ENCODE results near the gene RPL26.

Gene RPL26

DNA sequence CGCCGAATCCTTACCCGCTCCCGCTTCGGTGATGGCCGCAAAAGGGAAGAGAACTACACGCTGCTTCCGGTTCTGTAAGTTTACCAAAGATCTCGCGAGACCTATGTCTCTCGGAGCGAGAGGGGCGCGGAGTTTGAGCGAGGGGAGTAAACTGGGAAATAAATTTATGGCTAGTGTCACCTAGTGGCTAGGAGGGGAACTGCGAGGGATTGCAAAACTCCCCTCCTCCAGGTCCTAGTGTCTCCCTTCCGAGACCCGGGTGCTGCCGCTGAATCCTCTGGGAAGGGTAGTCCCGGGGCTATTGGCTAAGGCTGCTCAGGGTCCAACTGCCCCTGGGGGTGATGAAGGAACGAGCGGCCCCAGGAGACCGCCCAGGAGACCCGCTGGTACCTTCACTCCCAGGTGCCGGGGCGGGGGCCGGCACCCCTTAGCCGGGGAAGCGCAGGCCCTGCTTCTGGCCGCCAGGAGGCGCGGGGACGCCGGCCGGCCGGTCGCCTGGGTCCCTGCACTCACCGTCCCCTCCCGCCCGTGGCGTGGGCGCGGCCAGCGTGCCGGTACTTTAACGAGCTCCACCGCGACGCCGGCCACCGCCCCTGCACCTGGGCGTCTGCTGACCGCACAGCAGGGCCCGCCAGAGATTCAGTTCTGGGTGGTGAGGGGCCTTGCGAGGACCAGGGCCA, at the start of gene RPL26:
RPL26 (minus strand) TSS at position 51 of the 680 bp plus-strand sequence. CDS start 883 bp downstream, outside the sequence.
- Histone ChIP-seq H3K9ac (ENCODE audit: low read length) (peak within 1 kb of the TSS; percentile 98), H3K27me3 (ENCODE audit: control insufficient read depth, insufficient read depth, low read length) (no peaks in the 10 kb centered on the region), H3K9me3 (ENCODE audit: control insufficient read depth, low read depth, low read length) (no peaks in the 10 kb centered on the region), H3K4me3 (ENCODE audit: low read length) (peak within 1 kb of the TSS; percentile 81), H3K27ac (ENCODE audit: low read length) (peak within 1 kb of the TSS; percentile 84), H3K36me3 (ENCODE audit: control insufficient read depth, low read depth, low read length) (peaks cover 38% of the 10 kb centered on the region), H3K4me1 (ENCODE audit: control insufficient read depth, low read depth, low read length) (peaks cover 4% of the 10 kb centered on the region)

DNA sequence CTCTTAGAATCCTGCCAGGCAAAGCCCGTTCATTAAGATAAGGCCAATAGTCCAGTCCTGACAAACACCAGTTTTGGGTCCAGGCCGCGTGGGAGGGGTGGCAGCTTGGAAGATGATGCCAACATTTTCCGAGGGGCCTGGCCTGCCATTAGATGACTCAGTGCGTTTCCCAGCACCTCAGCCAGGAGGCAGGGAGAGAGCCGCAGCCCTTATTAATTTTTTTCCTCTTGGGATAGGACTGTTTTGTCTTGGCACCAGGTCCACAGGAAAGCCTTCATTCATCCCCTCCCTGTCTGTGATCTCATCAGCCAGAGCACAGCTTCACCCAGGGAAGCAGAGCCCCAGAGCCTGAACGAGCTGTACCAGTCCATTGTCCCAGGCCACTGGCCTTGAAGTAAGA, 48.0 kb upstream of the RPL26 start:
- Histone ChIP-seq H3K4me3 (ENCODE audit: low read length) (no peak overlapping the region), H3K27ac (ENCODE audit: low read length) (no peak overlapping the region), H3K27me3 (ENCODE audit: control insufficient read depth, insufficient read depth, low read length) (no peaks in the 10 kb centered on the region), H3K4me1 (ENCODE audit: control insufficient read depth, low read depth, low read length) (no peaks in the 10 kb centered on the region), H3K9me3 (ENCODE audit: control insufficient read depth, low read depth, low read length) (no peaks in the 10 kb centered on the region), H3K9ac (ENCODE audit: low read length) (no peak overlapping the region), H3K36me3 (ENCODE audit: control insufficient read depth, low read depth, low read length) (no peaks in the 10 kb centered on the region)

DNA sequence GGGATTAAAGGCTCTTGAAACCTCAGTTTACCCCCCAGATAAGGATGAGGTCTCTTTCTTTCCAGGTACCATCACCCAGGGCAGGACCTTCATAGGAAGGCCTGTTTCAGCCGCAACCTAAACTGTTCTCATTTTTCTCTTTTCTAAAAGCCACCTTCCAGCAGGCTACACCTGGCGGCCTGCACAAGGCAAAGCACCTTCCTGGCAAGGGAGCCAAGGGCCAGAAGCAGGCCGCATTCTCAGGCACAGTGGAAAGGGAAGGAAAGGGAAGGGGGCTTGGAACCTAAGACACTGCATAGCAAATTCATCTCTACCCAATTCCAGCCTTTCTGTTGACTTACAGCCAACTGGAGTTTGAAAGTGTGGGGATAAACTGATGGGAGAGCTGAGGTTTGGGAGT, 43.8 kb upstream of the RPL26 start:
- Histone ChIP-seq H3K9me3 (ENCODE audit: control insufficient read depth, low read depth, low read length) (no peaks in the 10 kb centered on the region), H3K4me3 (ENCODE audit: low read length) (no peak overlapping the region), H3K36me3 (ENCODE audit: control insufficient read depth, low read depth, low read length) (no peaks in the 10 kb centered on the region), H3K27ac (ENCODE audit: low read length) (no peak overlapping the region), H3K9ac (ENCODE audit: low read length) (no peak overlapping the region), H3K4me1 (ENCODE audit: control insufficient read depth, low read depth, low read length) (no peaks in the 10 kb centered on the region), H3K27me3 (ENCODE audit: control insufficient read depth, insufficient read depth, low read length) (no peaks in the 10 kb centered on the region)

DNA sequence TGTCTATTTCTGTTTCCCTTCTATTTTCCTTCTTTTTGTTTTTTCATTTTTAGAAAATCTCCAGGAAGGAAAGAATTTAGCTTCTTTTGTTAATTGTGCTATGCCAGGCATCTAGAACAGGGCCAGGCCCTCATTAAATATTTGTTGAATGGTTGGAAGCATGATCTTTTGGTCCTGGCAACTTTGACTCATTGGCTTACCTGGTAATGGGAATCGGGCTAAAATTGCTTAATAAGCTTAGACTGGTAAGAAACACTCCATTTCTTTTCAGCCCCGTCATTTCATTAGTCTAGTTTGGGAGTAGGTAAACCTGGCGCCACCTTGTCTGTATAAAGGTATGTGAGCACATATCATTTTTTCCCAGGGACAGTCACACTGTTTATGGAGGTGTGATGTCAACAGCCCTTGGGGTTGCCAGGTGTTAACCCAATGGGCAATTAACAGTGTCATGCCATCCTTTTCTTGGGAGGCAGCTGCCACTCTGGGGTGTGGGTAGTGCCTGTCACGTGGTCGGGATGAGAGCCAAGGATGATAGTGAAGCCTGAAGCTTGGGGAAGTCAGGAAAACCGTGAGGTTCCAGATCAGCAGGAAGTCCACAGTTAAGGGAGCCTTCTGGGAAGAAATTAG, 43.2 kb upstream of the RPL26 start:
- Histone ChIP-seq H3K9ac (ENCODE audit: low read length) (no peak overlapping the region), H3K36me3 (ENCODE audit: control insufficient read depth, low read depth, low read length) (no peaks in the 10 kb centered on the region), H3K9me3 (ENCODE audit: control insufficient read depth, low read depth, low read length) (no peaks in the 10 kb centered on the region), H3K27me3 (ENCODE audit: control insufficient read depth, insufficient read depth, low read length) (no peaks in the 10 kb centered on the region), H3K4me3 (ENCODE audit: low read length) (no peak overlapping the region), H3K27ac (ENCODE audit: low read length) (no peak overlapping the region), H3K4me1 (ENCODE audit: control insufficient read depth, low read depth, low read length) (no peaks in the 10 kb centered on the region)

DNA sequence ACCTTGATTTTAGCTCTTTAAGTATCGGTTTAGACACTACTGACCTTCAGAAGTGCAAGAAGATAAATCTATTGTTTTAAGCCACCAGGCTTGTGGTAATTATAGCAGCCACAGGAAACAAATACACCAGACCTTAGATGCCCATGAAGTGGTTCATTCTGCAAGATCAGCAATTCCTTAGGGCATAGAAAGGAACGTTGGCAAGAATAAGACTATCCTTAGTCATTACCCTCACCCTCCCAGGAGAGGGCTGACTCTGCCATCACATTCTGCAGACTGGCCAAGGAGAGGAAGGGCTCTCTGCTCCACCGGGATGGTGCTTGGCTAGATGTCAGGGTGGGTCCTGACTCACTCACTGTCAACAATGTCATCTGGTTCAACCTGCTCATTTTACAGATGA, 38.6 kb upstream of the RPL26 start:
- no peak overlapping the region for H3K27ac ChIP-seq (ENCODE audit: low read length)
- no peak overlapping the region for H3K9ac ChIP-seq (ENCODE audit: low read length)
- H3K27me3 ChIP-seq (ENCODE audit: control insufficient read depth, insufficient read depth, low read length) = no peaks in the 10 kb centered on the region
- H3K36me3 ChIP-seq (ENCODE audit: control insufficient read depth, low read depth, low read length) = no peaks in the 10 kb centered on the region
- no peaks in the 10 kb centered on the region for H3K4me1 ChIP-seq (ENCODE audit: control insufficient read depth, low read depth, low read length)
- no peaks in the 10 kb centered on the region for H3K9me3 ChIP-seq (ENCODE audit: control insufficient read depth, low read depth, low read length)
- H3K4me3 ChIP-seq (ENCODE audit: low read length) = no peak overlapping the region

DNA sequence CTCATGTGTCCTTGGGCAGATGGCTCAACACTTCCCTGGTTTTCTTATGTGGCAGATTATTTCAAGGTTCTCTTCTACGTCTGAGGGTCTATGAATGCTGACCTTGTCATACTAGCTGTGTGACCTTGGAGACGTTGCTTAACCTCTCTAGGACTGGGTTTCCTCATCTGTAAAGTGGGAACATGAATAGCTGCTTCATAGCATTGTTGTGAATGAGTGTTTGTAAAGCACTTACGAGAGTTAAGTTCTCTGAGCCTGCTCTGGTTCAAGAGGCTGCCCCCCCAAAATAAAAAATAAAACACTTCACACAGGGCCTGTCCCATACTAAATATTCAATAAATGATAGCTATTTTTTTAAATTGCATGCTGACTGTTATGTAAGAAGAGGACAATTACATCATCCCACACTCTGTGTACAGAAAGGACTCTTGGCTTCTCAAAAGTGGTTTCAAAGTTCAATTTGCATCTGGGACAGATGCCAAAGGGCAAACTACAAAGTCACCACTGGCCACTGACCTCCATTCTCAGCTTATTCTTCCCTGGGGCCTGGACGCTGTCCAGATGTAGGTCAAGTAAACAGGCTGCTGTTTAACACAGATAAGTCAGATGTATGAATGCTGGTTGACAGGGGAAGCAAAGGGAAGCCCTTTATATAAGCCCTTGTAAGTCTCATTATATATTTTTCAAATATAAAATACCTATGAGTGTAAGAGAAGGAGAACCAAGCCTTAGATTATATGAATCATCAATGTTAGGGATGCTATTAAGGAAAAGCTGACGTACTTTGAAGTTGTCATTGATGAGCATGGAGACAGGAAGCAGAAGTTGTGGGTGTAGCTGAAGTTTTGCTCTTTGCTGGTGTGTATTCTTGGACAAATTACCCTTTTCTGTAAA, 37.3 kb upstream of the RPL26 start:
- no peaks in the 10 kb centered on the region for H3K4me1 ChIP-seq (ENCODE audit: control insufficient read depth, low read depth, low read length)

DNA sequence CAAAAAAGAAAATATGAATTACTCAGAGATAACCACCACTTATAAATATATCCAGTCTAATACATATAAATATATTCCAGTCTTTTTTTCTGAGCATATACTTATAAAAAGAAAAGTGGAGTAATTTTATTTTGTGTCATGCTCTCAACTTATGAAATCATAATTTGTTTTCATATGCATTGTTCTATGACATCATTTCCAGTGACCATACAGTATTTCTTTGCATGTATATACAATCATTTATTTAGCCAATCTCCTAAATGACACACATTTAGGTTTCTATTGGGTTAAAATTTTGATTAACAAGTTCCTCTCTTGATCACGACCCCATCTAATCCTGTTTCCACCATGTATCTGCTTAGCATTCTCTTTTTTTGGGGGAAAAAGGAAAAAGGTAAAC, 36.3 kb upstream of the RPL26 start:
- no peaks in the 10 kb centered on the region for H3K4me1 ChIP-seq (ENCODE audit: control insufficient read depth, low read depth, low read length)
- H3K9me3 ChIP-seq (ENCODE audit: control insufficient read depth, low read depth, low read length) = no peaks in the 10 kb centered on the region
- H3K36me3 ChIP-seq (ENCODE audit: control insufficient read depth, low read depth, low read length) = no peaks in the 10 kb centered on the region
- no peak overlapping the region for H3K4me3 ChIP-seq (ENCODE audit: low read length)
- no peaks in the 10 kb centered on the region for H3K27me3 ChIP-seq (ENCODE audit: control insufficient read depth, insufficient read depth, low read length)
- H3K27ac ChIP-seq (ENCODE audit: low read length) = no peak overlapping the region
- H3K9ac ChIP-seq (ENCODE audit: low read length) = no peak overlapping the region

More for the DNA sequence above, 37.3 kb upstream of the RPL26 start:
- Histone ChIP-seq H3K9me3 (ENCODE audit: control insufficient read depth, low read depth, low read length) (no peaks in the 10 kb centered on the region), H3K9ac (ENCODE audit: low read length) (no peak overlapping the region), H3K36me3 (ENCODE audit: control insufficient read depth, low read depth, low read length) (no peaks in the 10 kb centered on the region), H3K27me3 (ENCODE audit: control insufficient read depth, insufficient read depth, low read length) (no peaks in the 10 kb centered on the region), H3K27ac (ENCODE audit: low read length) (no peak overlapping the region), H3K4me3 (ENCODE audit: low read length) (no peak overlapping the region)

DNA sequence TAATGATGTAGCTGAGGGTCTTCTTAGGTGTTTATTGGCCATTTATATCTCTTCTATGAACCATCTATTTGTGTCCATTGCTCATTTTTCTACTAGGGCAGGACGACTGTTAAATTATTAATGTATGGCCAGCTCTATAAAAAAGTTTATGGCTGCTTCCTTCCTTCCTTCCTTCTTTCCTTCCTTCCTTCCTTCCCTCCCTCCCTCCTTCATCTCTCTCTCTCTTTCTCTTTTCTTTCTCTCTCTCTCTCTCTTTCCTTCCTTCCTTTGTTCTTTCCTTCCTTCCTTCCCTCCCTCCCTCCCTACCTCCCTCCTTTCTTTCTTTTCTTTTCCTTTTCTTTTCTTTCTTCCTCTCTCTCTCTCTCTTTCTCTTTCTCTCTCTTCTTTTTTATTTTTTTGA, 35.5 kb upstream of the RPL26 start:
- no peaks in the 10 kb centered on the region for H3K27me3 ChIP-seq (ENCODE audit: control insufficient read depth, insufficient read depth, low read length)
- no peak overlapping the region for H3K27ac ChIP-seq (ENCODE audit: low read length)
- H3K9ac ChIP-seq (ENCODE audit: low read length) = no peak overlapping the region
- no peak overlapping the region for H3K4me3 ChIP-seq (ENCODE audit: low read length)
- no peaks in the 10 kb centered on the region for H3K4me1 ChIP-seq (ENCODE audit: control insufficient read depth, low read depth, low read length)
- H3K9me3 ChIP-seq (ENCODE audit: control insufficient read depth, low read depth, low read length) = no peaks in the 10 kb centered on the region
- H3K36me3 ChIP-seq (ENCODE audit: control insufficient read depth, low read depth, low read length) = no peaks in the 10 kb centered on the region

DNA sequence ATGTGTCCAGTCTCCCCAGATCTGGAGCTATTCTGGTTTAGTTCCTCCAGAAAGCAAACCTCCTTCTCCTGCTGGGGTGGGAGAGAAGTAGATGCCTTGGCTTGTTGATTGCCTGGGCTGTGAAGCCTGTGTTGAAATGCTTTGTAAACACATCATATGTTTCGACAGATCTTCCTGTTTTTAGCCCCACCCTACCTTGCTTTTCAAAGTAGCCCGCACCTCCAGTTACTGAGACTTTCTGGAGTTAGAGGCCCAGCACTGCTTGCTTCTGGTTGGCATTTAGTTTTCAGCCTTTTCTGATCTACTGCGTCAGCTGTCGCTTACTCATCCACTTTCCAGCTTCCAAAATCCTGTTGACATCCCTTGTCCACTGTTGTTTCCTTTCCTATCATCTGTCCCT, 34.8 kb upstream of the RPL26 start:
- H3K36me3 ChIP-seq (ENCODE audit: control insufficient read depth, low read depth, low read length) = no peaks in the 10 kb centered on the region
- no peak overlapping the region for H3K4me3 ChIP-seq (ENCODE audit: low read length)
- H3K27me3 ChIP-seq (ENCODE audit: control insufficient read depth, insufficient read depth, low read length) = no peaks in the 10 kb centered on the region
- H3K9ac ChIP-seq (ENCODE audit: low read length) = no peak overlapping the region
- H3K4me1 ChIP-seq (ENCODE audit: control insufficient read depth, low read depth, low read length) = no peaks in the 10 kb centered on the region
- no peaks in the 10 kb centered on the region for H3K9me3 ChIP-seq (ENCODE audit: control insufficient read depth, low read depth, low read length)
- H3K27ac ChIP-seq (ENCODE audit: low read length) = no peak overlapping the region

DNA sequence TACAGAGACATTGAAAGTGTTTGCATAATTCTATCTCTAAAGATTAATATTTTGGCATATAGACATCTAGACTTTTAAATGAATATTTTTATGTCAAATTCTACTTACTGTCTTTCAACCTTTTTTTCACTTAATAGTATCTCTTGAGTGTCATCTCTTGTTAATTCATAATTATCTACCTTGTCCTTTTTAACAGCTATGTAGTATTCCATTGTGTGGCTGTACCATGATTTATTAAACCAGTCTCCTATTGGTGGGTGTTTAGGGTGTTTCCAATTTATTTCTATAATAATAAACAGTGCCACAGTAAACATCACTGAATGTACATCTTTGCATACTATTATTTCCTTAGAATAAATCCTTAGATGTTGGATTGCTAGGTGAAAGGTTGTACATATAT, 30.9 kb upstream of the RPL26 start:
- Histone ChIP-seq H3K4me1 (ENCODE audit: control insufficient read depth, low read depth, low read length) (peaks cover 2% of the 10 kb centered on the region), H3K9me3 (ENCODE audit: control insufficient read depth, low read depth, low read length) (no peaks in the 10 kb centered on the region), H3K27ac (ENCODE audit: low read length) (no peak overlapping the region), H3K27me3 (ENCODE audit: control insufficient read depth, insufficient read depth, low read length) (no peaks in the 10 kb centered on the region), H3K4me3 (ENCODE audit: low read length) (no peak overlapping the region), H3K36me3 (ENCODE audit: control insufficient read depth, low read depth, low read length) (no peaks in the 10 kb centered on the region), H3K9ac (ENCODE audit: low read length) (no peak overlapping the region)

DNA sequence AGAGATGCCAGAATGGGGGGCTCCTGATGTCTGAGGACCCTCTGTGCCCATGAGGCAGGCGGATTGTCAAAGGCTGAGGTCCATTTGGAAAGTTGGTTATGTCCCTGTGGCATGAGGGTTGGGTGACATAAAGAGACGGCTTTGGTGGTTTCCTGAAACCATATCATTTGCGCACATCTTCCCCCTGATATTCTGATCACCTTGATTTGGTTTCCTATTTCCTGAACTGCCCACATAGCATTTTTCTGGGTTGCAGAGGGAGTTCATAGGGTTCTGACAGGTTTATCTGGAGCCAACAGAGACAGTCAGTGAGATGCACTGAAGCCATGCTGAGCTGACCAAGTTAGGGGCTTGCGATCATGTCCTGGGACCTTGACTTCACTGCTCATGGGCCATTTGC, 30.3 kb upstream of the RPL26 start:
- Histone ChIP-seq H3K4me3 (ENCODE audit: low read length) (no peak overlapping the region), H3K9ac (ENCODE audit: low read length) (no peak overlapping the region), H3K27me3 (ENCODE audit: control insufficient read depth, insufficient read depth, low read length) (no peaks in the 10 kb centered on the region), H3K9me3 (ENCODE audit: control insufficient read depth, low read depth, low read length) (no peaks in the 10 kb centered on the region), H3K4me1 (ENCODE audit: control insufficient read depth, low read depth, low read length) (peaks cover 2% of the 10 kb centered on the region), H3K27ac (ENCODE audit: low read length) (no peak overlapping the region), H3K36me3 (ENCODE audit: control insufficient read depth, low read depth, low read length) (no peaks in the 10 kb centered on the region)
